ENCODE data around the gene NOC4L.
"Not testable (repeated sequence)": the region's sequence is repeated elsewhere in the genome, so short reads cannot be mapped to it uniquely, and the experiment has no call there.

Gene NOC4L

GRCh38 chr12:132142679-132143335 lies 1.4 kb upstream of the NOC4L start:
- no peak for DNase-seq (ENCODE audit: low spot score)

- no peak for DNase-seq (ENCODE audit: low spot score)
These were observed 753 bp upstream of the NOC4L start for GRCh38 chr12:132143336-132144071.

- no peak for DNase-seq (ENCODE audit: low spot score)
These were observed 532 bp downstream of the NOC4L start for GRCh38 chr12:132144810-132145168.

GRCh38 chr12:132145334-132145733 lies 1.1 kb downstream of the NOC4L start:
- no peak for DNase-seq (ENCODE audit: low spot score)

- DNase-seq (ENCODE audit: low spot score): no peak
These were observed 1.8 kb downstream of the NOC4L start for GRCh38 chr12:132146098-132146497.

- no peak for DNase-seq (ENCODE audit: low spot score)
These were observed 2.6 kb downstream of the NOC4L start for GRCh38 chr12:132146772-132147422.

GRCh38 chr12:132147423-132148367 lies 3.4 kb downstream of the NOC4L start:
- DNase-seq (ENCODE audit: low spot score): no peak

GRCh38 chr12:132148368-132149045 lies 4.2 kb downstream of the NOC4L start:
- no peak for DNase-seq (ENCODE audit: low spot score)

- DNase-seq (ENCODE audit: low spot score): not testable (repeated sequence)
These were observed 5.3 kb downstream of the NOC4L start for GRCh38 chr12:132149526-132149925.

GRCh38 chr12:132150780-132151144 lies 6.5 kb downstream of the NOC4L start:
- no peak for DNase-seq (ENCODE audit: low spot score)

GRCh38 chr12:132151145-132151765 lies 7.0 kb downstream of the NOC4L start:
- DNase-seq (ENCODE audit: low spot score): no peak

- DNase-seq (ENCODE audit: low spot score): no peak
These were observed 7.6 kb downstream of the NOC4L start for GRCh38 chr12:132151766-132152410.

GRCh38 chr12:132152411-132152821 lies 8.2 kb downstream of the NOC4L start:
- no peak for DNase-seq (ENCODE audit: low spot score)

GRCh38 chr12:132152953-132153352 lies 8.7 kb downstream of the NOC4L start:
- DNase-seq (ENCODE audit: low spot score): no peak

GRCh38 chr12:132153501-132154340 lies 9.5 kb downstream of the NOC4L start:
- DNase-seq (ENCODE audit: low spot score): peak; percentile 92

GRCh38 chr12:132154341-132154761 lies 10.1 kb downstream of the NOC4L start:
- no peak for DNase-seq (ENCODE audit: low spot score)

- no peak for DNase-seq (ENCODE audit: low spot score)
These were observed 10.9 kb downstream of the NOC4L start for GRCh38 chr12:132154941-132155770.

- no peak for DNase-seq (ENCODE audit: low spot score)
These were observed 11.7 kb downstream of the NOC4L start for GRCh38 chr12:132155771-132156572.
